ENCODE data around the gene GAD1.

DNA sequence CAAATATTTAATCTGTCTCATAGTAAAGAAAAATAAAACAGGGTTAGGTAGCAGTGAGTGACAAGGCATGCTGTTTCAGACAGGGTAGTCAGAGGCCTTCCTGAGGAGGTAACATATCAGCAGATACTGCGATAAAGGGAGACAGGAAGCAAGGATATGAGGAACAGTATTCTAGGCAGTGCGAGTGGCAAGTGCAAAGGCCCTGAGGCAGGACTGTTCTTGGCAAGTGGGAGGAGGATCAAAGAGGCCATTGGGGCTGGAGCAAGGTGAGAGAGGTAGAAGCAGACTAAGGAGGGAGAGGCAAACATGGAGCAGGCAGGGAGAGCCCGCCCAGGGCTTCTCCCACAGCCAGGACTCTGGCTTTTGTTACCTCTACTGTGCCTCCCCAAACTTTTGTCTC lies 33.6 kb downstream of the GAD1 start:
- no peak for TF ChIP-seq YY1 (IDR thresholded peaks at IDR 0.05; ENCODE audit: insufficient read depth, insufficient read length)
- no peak for TF ChIP-seq SUZ12 (IDR thresholded peaks at IDR 0.05; ENCODE audit: extremely low read depth, insufficient read depth, insufficient read length)
- TF ChIP-seq ZNF274 (IDR thresholded peaks at IDR 0.05; ENCODE audit: low read depth, low read length): no peak

Data from NT2/D1 (cell line).